Pulmonary artery endothelial cell (primary cell): Measurements from ENCODE around the gene IFITM1. TPM values are rescaled to one million over a fixed set of nuclear protein-coding genes. Genes with fewer than 3 reads are reported as not detected.
"Not testable (repeated sequence)": the region's sequence is repeated elsewhere in the genome, so short reads cannot be mapped to it uniquely, and the experiment has no call there.

Experiments used
- DNase-seq: peaks from one replicate; pipeline ENCODE4 v3.0.0-alpha.2; 2011; ENCODE audit warnings: low read depth, low spot score
- total RNA-seq: library from RNA; depleted of rRNA; stranded (reverse); fragments of >200 nt; gene quantifications from 2 replicates; pipeline ENCODE4 v1.2.3, GENCODE V29; 2014

Gene IFITM1
- total RNA-seq, 1 donor from 2014 or later, result 7.9 TPM

GRCh38 chr11:308740-309665 is 4.8 kb upstream of the IFITM1 start:
- not testable (repeated sequence) for DNase-seq

GRCh38 chr11:309979-310572 is 3.8 kb upstream of the IFITM1 start:
- not testable (repeated sequence) for DNase-seq

GRCh38 chr11:311013-311748 is 2.7 kb upstream of the IFITM1 start:
- not testable (repeated sequence) for DNase-seq

- no peak for DNase-seq
These were observed 1.6 kb upstream of the IFITM1 start for GRCh38 chr11:312092-312816.

GRCh38 chr11:313304-313786 is 495 bp upstream of the IFITM1 start:
- DNase-seq, result no peak

- DNase-seq, result not testable (repeated sequence)
These were observed 675 bp downstream of the IFITM1 start for GRCh38 chr11:314554-314875.

GRCh38 chr11:315051-315481 is 1.2 kb downstream of the IFITM1 start:
- DNase-seq, result no peak

- DNase-seq, result no peak
These were observed 1.7 kb downstream of the IFITM1 start for GRCh38 chr11:315516-315994.

GRCh38 chr11:316031-316701 is 2.3 kb downstream of the IFITM1 start:
- no peak for DNase-seq

GRCh38 chr11:316891-317301 is 3.1 kb downstream of the IFITM1 start:
- no peak for DNase-seq

- DNase-seq, result not testable (repeated sequence)
These were observed 4.0 kb downstream of the IFITM1 start for GRCh38 chr11:317668-318404.

- DNase-seq, result not testable (repeated sequence)
These were observed 4.7 kb downstream of the IFITM1 start for GRCh38 chr11:318405-319120.

- DNase-seq, result not testable (repeated sequence)
These were observed 5.5 kb downstream of the IFITM1 start for GRCh38 chr11:319121-319887.

GRCh38 chr11:319888-320273 is 6.0 kb downstream of the IFITM1 start:
- DNase-seq, result not testable (repeated sequence)

GRCh38 chr11:324156-324555 is 10.3 kb downstream of the IFITM1 start:
- no peak for DNase-seq

- not testable (repeated sequence) for DNase-seq
These were observed 11.0 kb downstream of the IFITM1 start for GRCh38 chr11:324593-325517.
